ENCODE measurements around the gene FAM229A. TPM values are rescaled to one million over a fixed set of nuclear protein-coding genes. Genes with fewer than 3 reads are reported as not detected.

Gene FAM229A
- total RNA-seq, 1 experiment from 2014 or later: 9.4 TPM

GRCh38 chr1:32338637-32339145 lies 23.6 kb downstream of the FAM229A start:
- CTCF ChIA-PET: no interaction called here

GRCh38 chr1:32337855-32338636 lies 24.2 kb downstream of the FAM229A start:
- no peaks in the 10 kb centered on the region for H3K9me3 Mint-ChIP-seq
- H3K36me3 Mint-ChIP-seq: peaks cover 14% of the 10 kb centered on the region
- TF ChIP-seq PREB (CRISPR knock-in tag; IDR thresholded peaks at IDR 0.05; ENCODE audit: borderline replicate concordance) (no peak), ZNF121 (CRISPR knock-in tag; IDR thresholded peaks at IDR 0.05) (no peak), MLX (CRISPR knock-in tag; IDR thresholded peaks at IDR 0.05) (no peak), ESRRA (CRISPR knock-in tag; IDR thresholded peaks at IDR 0.05; ENCODE audit: borderline replicate concordance) (no peak), ATF3 (CRISPR knock-in tag; conservative IDR thresholded peaks at IDR 0.05) (no peak), TEAD1 (CRISPR knock-in tag; IDR thresholded peaks at IDR 0.05) (no peak), NR1H2 (CRISPR knock-in tag; IDR thresholded peaks at IDR 0.05) (no peak), ZNF263 (CRISPR knock-in tag; IDR thresholded peaks at IDR 0.05; ENCODE audit: low read depth) (no peak), NFYB (CRISPR knock-in tag; conservative IDR thresholded peaks at IDR 0.05; ENCODE audit: low read depth) (no peak), MXD4 (CRISPR knock-in tag; IDR thresholded peaks at IDR 0.05; ENCODE audit: borderline replicate concordance) (no peak), CDX4 (CRISPR knock-in tag; IDR thresholded peaks at IDR 0.05; ENCODE audit: borderline replicate concordance) (no peak), SMAD4 (CRISPR knock-in tag; IDR thresholded peaks at IDR 0.05) (no peak), E2F1 (CRISPR knock-in tag; IDR thresholded peaks at IDR 0.05) (no peak), ZNF512 (CRISPR knock-in tag; IDR thresholded peaks at IDR 0.05; ENCODE audit: borderline replicate concordance) (no peak), TP53 (CRISPR knock-in tag; IDR thresholded peaks at IDR 0.05) (no peak)
- peaks cover 37% of the 10 kb centered on the region for H3K4me1 Mint-ChIP-seq
- no peak for ATAC-seq
- H3K27ac Mint-ChIP-seq: peak overlapping the region; percentile 34; the same call in 1 of the 2 replicates
- no peak for DNase-seq (ENCODE audit: low spot score)
- H3K4me3 Mint-ChIP-seq: no peak overlapping the region
- ChIA-PET CTCF (interaction anchor here (0.6 to 2.4 kb wide), 3 partner anchors 13 to 929 kb away, joined by 3 to 17 read pairs (median 4); no protein-coding TSS in a partner anchor), POLR2A (interaction anchor here (0.6 to 2.8 kb wide), 2 partner anchors 90 to 122 kb away, joined by 4 to 11 read pairs; no protein-coding TSS in a partner anchor)
- H3K27me3 Mint-ChIP-seq (ENCODE audit: low read depth): peaks cover 16% of the 10 kb centered on the region

More at GRCh38 chr1:32338637-32339145, 23.6 kb downstream of the FAM229A start:
- Mint-ChIP-seq H3K4me3 (no peak overlapping the region), H3K27me3 (ENCODE audit: low read depth) (peaks cover 16% of the 10 kb centered on the region), H3K4me1 (peaks cover 31% of the 10 kb centered on the region), H3K27ac (peak overlapping the region; percentile 34; the same call in 1 of the 2 replicates), H3K36me3 (peaks cover 9% of the 10 kb centered on the region), H3K9me3 (no peaks in the 10 kb centered on the region)
- DNase-seq (ENCODE audit: low spot score) (no peak), ATAC-seq (no peak)
- no peak for TF ChIP-seq CDX4 (CRISPR knock-in tag; IDR thresholded peaks at IDR 0.05; ENCODE audit: borderline replicate concordance)
- TF ChIP-seq IRF2 (CRISPR knock-in tag; IDR thresholded peaks at IDR 0.05; ENCODE audit: borderline replicate concordance, low read depth): no peak
- POLR2A ChIA-PET: no interaction called here
